H1 (cell line): ENCODE measurements around the gene FSTL4. TPM values are rescaled to one million over a fixed set of nuclear protein-coding genes. Genes with fewer than 3 reads are reported as not detected.

Source experiments
- CTCF ChIA-PET: fragments of 300-600 bp; sonication (Branson Sonifier 250); formaldehyde crosslinking; loops from one replicate; lab custom pipeline; 2021; ENCODE audit not compliant: partially characterized antibody; lab: Charles Lee
- POLR2A ChIA-PET: fragments of 300-600 bp; sonication (Branson Sonifier 250); formaldehyde crosslinking; loops from one replicate; lab custom pipeline; 2021; ENCODE audit warnings: inconsistent platforms; ENCODE audit not compliant: partially characterized antibody; lab: Charles Lee
- DNase-seq, 2 experiments: peaks; one replicate each; pipeline versions ENCODE4 v3.0.0 to v3.0.0-alpha.2; 2010 to 2022; ENCODE audit warnings: low spot score in 2 of 2, low read depth in 1 of 2, mixed read lengths in 1 of 2
- FAIRE-seq: peaks from 2 replicates; lab custom pipeline; 2011; peaks lifted over from hg19 to GRCh38; lab: Jason Lieb, UNC
- H2AFZ ChIP-seq: 2 replicates; pipeline ENCODE4 v1.8.1; 2012; ENCODE audit warnings: low read length, inconsistent platforms
- H2AK5ac ChIP-seq: 2 replicates; pipeline ENCODE4 v1.6.1; 2013; ENCODE audit warnings: low read depth, low read length
- H2BK120ac ChIP-seq: replicated peaks from 2 replicates; pipeline ENCODE3; 2013; ENCODE audit warnings: low read depth, low read length, inconsistent platforms
- H2BK12ac ChIP-seq: 2 replicates; pipeline ENCODE4 v1.6.1; 2013; ENCODE audit warnings: low read depth, low read length
- H2BK15ac ChIP-seq: 2 replicates; pipeline ENCODE4 v1.6.1; 2013; ENCODE audit warnings: low read length
- H2BK20ac ChIP-seq: 2 replicates; pipeline ENCODE4 v1.6.1; 2013; ENCODE audit warnings: low read length
- H2BK5ac ChIP-seq: 2 replicates; pipeline ENCODE4 v1.6.1; 2013; ENCODE audit warnings: low read depth, low read length
- H3K14ac ChIP-seq: 2 replicates; pipeline ENCODE4 v1.6.1; 2013; ENCODE audit warnings: inconsistent platforms; ENCODE audit not compliant: insufficient read length
- H3K18ac ChIP-seq: 2 replicates; pipeline ENCODE4 v1.6.1; 2013; ENCODE audit warnings: low read length; ENCODE audit errors: extremely low read depth
- H3K23ac ChIP-seq: 2 replicates; pipeline ENCODE4 v1.6.1; 2013; ENCODE audit warnings: inconsistent platforms; ENCODE audit not compliant: insufficient read length
- H3K23me2 ChIP-seq: 2 replicates; pipeline ENCODE4 v1.6.1; 2013; ENCODE audit warnings: low read depth, low read length
- H3K27ac ChIP-seq: 2 replicates; pipeline ENCODE4 v1.6.1; 2011; ENCODE audit warnings: low read depth, low read length, inconsistent platforms
- H3K27me3 ChIP-seq, 4 experiments: replicated peaks in 1 of 4; 1 replicate in 1 of 4; 2 replicates in 3 of 4; pipeline versions ENCODE4 v1.6.1 to v1.8.1; 2011 to 2013; ENCODE audit warnings: low read length in 3 of 4, mild to moderate bottlenecking in 3 of 4, inconsistent platforms in 2 of 4, mixed read lengths in 2 of 4, moderate library complexity in 1 of 4; ENCODE audit not compliant: control insufficient read depth in 3 of 4, insufficient read depth in 3 of 4; ENCODE audit errors: extremely low read depth in 1 of 4
- H3K36me3 ChIP-seq, 4 experiments: 2 replicates each; pipeline versions ENCODE4 v1.6.1 to v1.8.1; 2011 to 2013; ENCODE audit warnings: mild to moderate bottlenecking in 4 of 4, low read length in 3 of 4, moderate library complexity in 2 of 4, control low read depth in 1 of 4, inconsistent platforms in 1 of 4; ENCODE audit not compliant: insufficient read depth in 4 of 4, control insufficient read depth in 2 of 4
- H3K4ac ChIP-seq: replicated peaks from 2 replicates; pipeline ENCODE3; 2013; ENCODE audit warnings: low read length, low read depth, mixed read lengths, inconsistent platforms; ENCODE audit not compliant: insufficient read length
- H3K4me1 ChIP-seq, 4 experiments: replicated peaks in 1 of 4; 1 replicate in 1 of 4; 2 replicates in 3 of 4; pipeline versions ENCODE4 v1.6.1 to v1.8.1; 2011 to 2013; ENCODE audit warnings: low read length in 3 of 4, inconsistent platforms in 2 of 4, mixed read lengths in 1 of 4; ENCODE audit not compliant: insufficient read depth in 4 of 4, control insufficient read depth in 3 of 4
- H3K4me2 ChIP-seq, 2 experiments: 2 replicates each; pipeline versions ENCODE4 v1.6.1 to v1.8.1; 2011 to 2013; ENCODE audit warnings: low read depth in 2 of 2, low read length in 2 of 2, control low read depth in 1 of 2, inconsistent platforms in 1 of 2, mild to moderate bottlenecking in 1 of 2; ENCODE audit not compliant: insufficient read depth in 1 of 2
- H3K4me3 ChIP-seq, 4 experiments: fragments of 200-600, 300-600 bp in 1 of 4; sonication (generic), shearing (Covaris generic), sonication (Bioruptor Twin) in 1 of 4; 2 replicates each; pipeline versions ENCODE4 v1.5.1 to v1.8.1; 2011 to 2016; ENCODE audit warnings: low read length in 4 of 4, low read depth in 3 of 4, control low read depth in 2 of 4, inconsistent platforms in 2 of 4, mild to moderate bottlenecking in 2 of 4, mixed read lengths in 1 of 4, moderate library complexity in 1 of 4; ENCODE audit not compliant: insufficient read depth in 2 of 4; ENCODE audit errors: extremely low read depth in 1 of 4
- H3K56ac ChIP-seq: replicated peaks from 2 replicates; pipeline ENCODE3; 2013; ENCODE audit warnings: low read depth, mild to moderate bottlenecking, mixed read lengths, low read length, inconsistent platforms; ENCODE audit not compliant: insufficient read length
- H3K79me1 ChIP-seq: 2 replicates; pipeline ENCODE4 v1.6.1; 2013; ENCODE audit warnings: low read depth, low read length, control low read depth
- H3K79me2 ChIP-seq, 2 experiments: 2 replicates each; pipeline versions ENCODE4 v1.6.1 to v1.8.1; 2012 to 2013; ENCODE audit warnings: low read length in 2 of 2, mild to moderate bottlenecking in 2 of 2, inconsistent platforms in 1 of 2; ENCODE audit not compliant: insufficient read depth in 2 of 2, control insufficient read depth in 1 of 2
- H3K9ac ChIP-seq, 4 experiments: replicated peaks in 1 of 4; 1 replicate in 1 of 4; 2 replicates in 3 of 4; pipeline versions ENCODE4 v1.6.1 to v1.8.1; 2011 to 2013; ENCODE audit warnings: low read depth in 3 of 4, low read length in 3 of 4, control low read depth in 2 of 4, mild to moderate bottlenecking in 2 of 4, moderate library complexity in 2 of 4, inconsistent platforms in 1 of 4; ENCODE audit errors: extremely low read depth in 1 of 4
- H3K9me3 ChIP-seq, 2 experiments: 2 replicates each; pipeline versions ENCODE4 v1.6.1 to v1.8.1; 2012 to 2013; ENCODE audit warnings: mild to moderate bottlenecking in 2 of 2, moderate library complexity in 2 of 2, control low read depth in 1 of 2, inconsistent platforms in 1 of 2, low read depth in 1 of 2, low read length in 1 of 2, mixed read lengths in 1 of 2; ENCODE audit not compliant: insufficient read depth in 2 of 2
- H4K20me1 ChIP-seq, 2 experiments: replicated peaks in 1 of 2; 2 replicates each; pipeline versions ENCODE3 to v1.8.1; 2011 to 2013; ENCODE audit warnings: inconsistent platforms in 2 of 2, low read length in 2 of 2, mild to moderate bottlenecking in 1 of 2; ENCODE audit not compliant: insufficient read depth in 2 of 2, control insufficient read depth in 1 of 2
- H4K5ac ChIP-seq: 2 replicates; pipeline ENCODE4 v1.6.1; 2013; ENCODE audit warnings: low read length, low read depth, mixed read lengths, inconsistent platforms; ENCODE audit not compliant: insufficient read length
- H4K8ac ChIP-seq: 2 replicates; pipeline ENCODE4 v1.8.0; 2013; ENCODE audit warnings: mild to moderate bottlenecking, moderate library complexity, low read length, inconsistent platforms; ENCODE audit not compliant: insufficient read depth; ENCODE audit errors: extremely low read depth
- H4K91ac ChIP-seq: replicated peaks from 2 replicates; pipeline ENCODE3; 2013; ENCODE audit warnings: low read length, mixed read lengths, inconsistent platforms; ENCODE audit not compliant: insufficient read length
- BACH1 ChIP-seq: IDR thresholded peaks from 2 replicates; pipeline ENCODE4 v1.6.1; 2012; ENCODE audit warnings: low read length, improper control_type of control experiment
- CTCF ChIP-seq, 3 experiments: IDR thresholded peaks; 1 replicate in 2 of 3; 2 replicates in 1 of 3; pipeline versions ENCODE4 v1.5.1 to v1.6.1; 2011; ENCODE audit warnings: low read length in 3 of 3, mild to moderate bottlenecking in 3 of 3, inconsistent platforms in 2 of 3, low read depth in 1 of 3, moderate library complexity in 1 of 3; ENCODE audit not compliant: insufficient read depth in 1 of 3; ENCODE audit errors: control extremely low read depth in 1 of 3
- HDAC2 ChIP-seq, 2 experiments: fragments of 300-600 bp in 1 of 2; sonication (generic) in 1 of 2; IDR thresholded peaks; 2 replicates each; pipeline ENCODE4 v1.6.1; 2011 to 2012; ENCODE audit warnings: low read depth in 2 of 2, low read length in 2 of 2, mild to moderate bottlenecking in 2 of 2, moderate library complexity in 2 of 2, borderline replicate concordance in 1 of 2, inconsistent platforms in 1 of 2
- POU5F1 ChIP-seq: IDR thresholded peaks from 2 replicates; pipeline ENCODE4 v1.6.1; 2011; ENCODE audit warnings: low read depth, mild to moderate bottlenecking, low read length, moderate library complexity
- RAD21 ChIP-seq, 2 experiments: IDR thresholded peaks in 1 of 2; conservative IDR thresholded peaks in 1 of 2; 2 replicates each; pipeline ENCODE4 v1.6.1; 2011; ENCODE audit warnings: low read depth in 2 of 2, low read length in 2 of 2, improper control_type of control experiment in 1 of 2, inconsistent platforms in 1 of 2, mild to moderate bottlenecking in 1 of 2, moderate library complexity in 1 of 2
- YY1 ChIP-seq: IDR thresholded peaks from 2 replicates; pipeline ENCODE4 v1.6.1; 2011; ENCODE audit warnings: low read depth, mild to moderate bottlenecking, low read length
- WGBS, 2 experiments: shearing (Covaris generic) in 1 of 2; methylation state at CpG; one replicate each; pipeline versions ENCODE4 v1.1.6 to v1.1.7; 2013 to 2015; ENCODE audit warnings: low lambda C conversion rate in 2 of 2, mixed read lengths in 2 of 2, inconsistent platforms in 1 of 2, low coverage in 1 of 2, missing lambda C conversion rate in 1 of 2; ENCODE audit not compliant: insufficient replicate concordance in 2 of 2, insufficient coverage in 1 of 2, insufficient read length in 1 of 2; ENCODE audit errors: extremely low coverage in 1 of 2, missing lambda C conversion rate in 1 of 2; 5-methylcytosine and 5-hydroxymethylcytosine counted together
- polyA plus RNA-seq, 7 experiments: library from polyadenylated mRNA; depleted of rRNA in 3 of 7; stranded (reverse) in 5 of 7; unstranded in 2 of 7; fragments of >200 nt in 5 of 7; fragments of 200-250 nt in 2 of 7; gene quantifications; 1 replicate in 5 of 7; 2 replicates in 1 of 7; 4 replicates in 1 of 7; pipeline versions ENCODE4 v1.2.1 to v1.2.3, GENCODE V29; 2011 to 2013; ENCODE audit warnings: missing spikeins in 2 of 7, mixed read lengths in 2 of 7
- total RNA-seq: library from RNA; stranded (reverse); fragmentation: NEBNext Ultra II Directional; extraction: Animal tissue kit (Norgen Biotek cat#: 25700); gene quantifications from 2 replicates; pipeline ENCODE4 v1.2.1, GENCODE V29; 2021

Gene FSTL4
- total and polyA plus RNA-seq, 2 of the 8 experiments (the other 6 are each of a cell fraction or from before 2014, with no cell fraction given): 3.1 to 4.1 TPM

DNA sequence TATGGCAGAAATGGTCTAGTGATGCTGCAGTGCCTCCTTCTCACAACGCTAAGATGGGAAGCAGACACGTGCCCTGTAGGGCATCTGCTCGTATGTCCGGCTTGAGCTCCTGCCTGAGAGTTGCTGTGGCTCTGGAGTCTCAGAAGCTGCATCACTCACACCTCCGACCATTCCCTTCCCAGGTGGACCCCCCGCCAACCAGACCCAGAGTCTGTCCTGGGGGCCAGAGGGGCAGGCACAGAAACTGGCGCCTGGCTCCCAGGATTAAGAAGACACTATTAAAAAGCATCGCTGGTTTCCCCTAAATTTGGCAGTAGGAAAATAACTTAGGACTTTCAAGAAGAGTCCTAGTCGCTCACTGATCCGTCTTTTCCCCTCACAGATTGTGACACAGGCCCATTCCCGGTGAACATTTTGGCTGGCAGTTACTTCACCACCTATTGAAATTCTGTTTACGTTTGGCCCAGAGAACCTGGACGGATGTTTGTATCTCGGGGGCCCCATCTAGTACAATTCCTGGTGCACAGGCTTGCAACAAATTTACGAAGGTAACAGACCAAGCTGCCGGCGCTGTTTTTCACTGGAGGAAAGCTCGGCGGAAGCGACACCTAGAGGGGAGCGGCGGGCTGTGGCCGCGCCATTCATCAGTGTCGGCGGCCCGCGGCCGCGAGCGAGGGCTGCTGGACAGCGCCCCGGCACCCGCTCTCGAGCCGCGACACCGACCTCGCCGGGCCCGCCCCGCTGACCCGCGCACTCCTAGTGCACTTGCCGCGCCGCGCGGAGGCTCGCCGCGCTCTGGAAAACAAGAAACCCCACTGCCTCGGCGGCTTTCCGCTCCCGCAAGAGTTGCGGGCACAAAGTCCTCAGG is 1.6 kb downstream of the FSTL4 start:
- 7% methylated on average over 57 of the region's 57 CpGs; no CpG with 5 or more reads in 1 of the 2 experiments for WGBS, 2 experiments
- Histone ChIP-seq H3K56ac (no peak overlapping the region), H2BK120ac (no peak overlapping the region), H3K79me2 (no peaks in the 10 kb centered on the region), H3K23ac (no peak overlapping the region), H3K27me3 (peaks cover 19 to 60% (median 44%) of the 10 kb centered on the region in 4 experiments), H3K27ac (no peak overlapping the region), H4K8ac (peak overlapping the region; percentile 57; the same call in 1 of the 2 replicates), H2BK5ac (no peak overlapping the region), H2BK12ac (no peak overlapping the region), H2BK20ac (no peak overlapping the region), H3K18ac (no peak overlapping the region), H2BK15ac (no peak overlapping the region), H4K20me1 (peaks cover 0 to 1% of the 10 kb centered on the region in 2 experiments), H4K5ac (no peak overlapping the region), H3K4me3 (peak overlapping the region; percentile 23 to 62 (median 55); a peak in 7 of 8 replicates), H3K9ac (no peak overlapping the region; a peak in 1 of 7 replicates), H3K4me1 (peaks cover 0 to 9% (median 3%) of the 10 kb centered on the region in 4 experiments; a peak in 5 of 7 replicates), H2AFZ (0 out of 2 replicates have a peak overlapping the region, but pooled peaks have one; percentile 48), H3K23me2 (peaks cover 12% of the 10 kb centered on the region; the same call in 1 of the 2 replicates), H3K4ac (no peak overlapping the region), H3K36me3 (no peaks in the 10 kb centered on the region; a peak in 1 of 8 replicates), H4K91ac (no peak overlapping the region), H3K79me1 (no peaks in the 10 kb centered on the region), H2AK5ac (no peak overlapping the region), H3K9me3 (no peaks in the 10 kb centered on the region), H3K4me2 (peak overlapping the region; percentile 74 to 97), H3K14ac (no peak overlapping the region)
- ChIA-PET POLR2A (interaction anchor here (0.7 to 1.2 kb wide), 3 partner anchors 9 to 261 kb away, joined by 3 to 4 read pairs (median 3); no protein-coding TSS in a partner anchor), CTCF (interaction anchor here (0.6 to 7.7 kb wide), 18 partner anchors 9 to 336 kb away, joined by 3 to 55 read pairs (median 4); no protein-coding TSS in a partner anchor)
- no peak for FAIRE-seq
- peak in 1 of 2 experiments; percentile 50 for DNase-seq
- TF ChIP-seq YY1: peak; percentile 56; the same call in 1 of the 2 replicates
- TF ChIP-seq CTCF (IDR thresholded peaks at IDR 0.05; ENCODE audit: control extremely low read depth in 1 of 3, insufficient read depth in 1 of 3, low read depth in 1 of 3, low read length in 3 of 3): peak; percentile 60 to 79 (median 61)
- TF ChIP-seq RAD21 (IDR thresholded peaks at IDR 0.05 in 1 of 2, conservative IDR thresholded peaks at IDR 0.05 in 1 of 2; ENCODE audit: low read depth in 2 of 2, low read length in 2 of 2): peak; percentile 62 to 74
- peak; percentile 39; the same call in 1 of the 2 replicates for TF ChIP-seq BACH1
- TF ChIP-seq HDAC2 (IDR thresholded peaks at IDR 0.05; ENCODE audit: borderline replicate concordance in 1 of 2, low read depth in 2 of 2, low read length in 2 of 2): 0 out of 4 replicates have a peak, but pooled peaks of 1 of the 2 experiments have one; percentile 51
- no peak for TF ChIP-seq POU5F1
